Activated CD4-positive, alpha-beta T cell treated with anti-CD3 and anti-CD28 coated beads for 4 hours (primary cell): ENCODE results near the gene CREG2.

ENCODE experiments used
- DNase-seq, 2 donors: peaks; one replicate each; pipeline ENCODE4 v3.0.0-alpha.2; 2020

The CREG2 gene

GRCh38 chr2:101305035-101305434 lies 82.3 kb downstream of the CREG2 start:
- no peak for DNase-seq

GRCh38 chr2:101303688-101304087 lies 83.6 kb downstream of the CREG2 start:
- no peak for DNase-seq

GRCh38 chr2:101302016-101302415 lies 85.3 kb downstream of the CREG2 start:
- DNase-seq: no peak

GRCh38 chr2:101300836-101301235 lies 86.5 kb downstream of the CREG2 start:
- no peak for DNase-seq

- peak in 1 of 2 donors; percentile 11 for DNase-seq
These were observed 87.1 kb downstream of the CREG2 start for GRCh38 chr2:101300164-101300563.

- no peak for DNase-seq
These were observed 87.7 kb downstream of the CREG2 start for GRCh38 chr2:101299604-101300003.

GRCh38 chr2:101297383-101297782 lies 89.9 kb downstream of the CREG2 start:
- no peak for DNase-seq

GRCh38 chr2:101296371-101296770 lies 90.9 kb downstream of the CREG2 start:
- DNase-seq: no peak

- no peak for DNase-seq
These were observed 91.4 kb downstream of the CREG2 start for GRCh38 chr2:101295895-101296294.
